ENCODE data around the gene ENG. TPM values are rescaled to one million over a fixed set of nuclear protein-coding genes. Genes with fewer than 3 reads are reported as not detected.

Gene ENG
- total and polyA plus RNA-seq, 2 experiments from 2014 or later = 1.4 to 2.6 TPM

DNA sequence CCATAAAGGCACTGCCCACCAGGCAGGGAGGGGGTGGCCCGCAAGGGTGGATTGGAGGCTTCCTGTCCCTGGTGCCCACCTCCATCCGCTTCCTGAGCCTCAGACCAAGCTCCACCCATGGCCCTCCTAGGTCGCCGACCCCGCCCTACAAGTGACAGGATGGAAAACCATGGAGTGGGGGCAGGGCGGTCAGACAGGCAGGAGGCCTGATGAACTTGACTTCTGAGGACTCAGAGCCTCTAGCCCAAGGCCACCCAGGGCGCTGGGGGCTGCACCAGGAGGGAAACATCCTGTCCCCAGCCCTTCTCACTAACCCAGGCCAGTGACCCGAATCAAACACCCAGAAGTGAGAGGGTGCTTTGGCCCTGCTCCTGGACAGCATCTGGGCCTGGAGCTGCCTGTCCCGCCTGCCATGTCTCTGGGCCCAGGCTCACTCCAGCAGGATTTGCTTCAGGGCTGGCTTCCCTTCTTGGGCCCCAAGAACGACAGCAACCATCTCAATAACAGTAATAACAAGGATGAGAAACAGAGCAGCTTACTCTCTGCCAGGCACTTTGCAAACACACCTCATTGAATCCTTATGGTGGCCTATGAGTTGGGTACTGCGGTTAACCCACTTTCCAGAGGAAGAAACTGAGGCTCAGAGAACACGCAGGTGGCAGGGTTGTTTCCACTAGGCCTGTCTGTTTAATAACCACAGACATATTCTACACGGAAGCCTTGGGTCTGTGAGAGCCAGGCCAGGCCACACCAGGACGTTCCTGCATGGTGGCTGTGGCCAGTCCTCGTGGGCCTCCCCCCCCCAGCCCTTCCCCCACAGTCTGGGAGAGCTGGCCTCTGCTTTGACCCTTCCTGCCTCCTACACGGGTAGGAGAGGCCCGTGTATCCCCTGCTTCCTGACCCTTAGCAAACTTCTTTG lies 49.4 kb upstream of the ENG start:
- Histone ChIP-seq H3K9me2 (ENCODE audit: insufficient read depth) (no peaks in the 10 kb centered on the region), H3K4me1 (ENCODE audit: insufficient read depth) (peaks cover 28% of the 10 kb centered on the region), H3K36me3 (ENCODE audit: insufficient read depth) (no peaks in the 10 kb centered on the region), H3K4me3 (peak overlapping the region; percentile 34), H3K27me3 (ENCODE audit: insufficient read depth) (peaks cover 5% of the 10 kb centered on the region; the same call in 1 of the 2 replicates), H3K27ac (ENCODE audit: low read depth) (peak overlapping the region; percentile 63; the same call in 1 of the 2 replicates), H3K79me2 (replicated peaks; ENCODE audit: insufficient read depth) (no peaks in the 10 kb centered on the region), H3F3A (replicated peaks; ENCODE audit: low read depth) (peaks cover 19% of the 10 kb centered on the region), H3K4me2 (peak overlapping the region; percentile 68), H4K20me1 (replicated peaks; ENCODE audit: insufficient read depth) (no peaks in the 10 kb centered on the region), H2AFZ (no peak overlapping the region)
- H3K9me3 Mint-ChIP-seq = no peaks in the 10 kb centered on the region
- DNase-seq (ENCODE audit: low spot score) = peak; percentile 88
- ATAC-seq = peak; percentile 33
- H3K27me3 Mint-ChIP-seq (ENCODE audit: insufficient read depth, low read depth, poor library complexity) = peaks cover 11% of the 10 kb centered on the region
- no peaks in the 10 kb centered on the region for H3K36me3 Mint-ChIP-seq (ENCODE audit: low read depth)
- H3K27ac Mint-ChIP-seq = peak overlapping the region; percentile 51
- peak overlapping the region; percentile 21; the same call in 2 of the 3 replicates for H3K4me3 Mint-ChIP-seq
- TF ChIP-seq ETS1 (IDR thresholded peaks at IDR 0.05) (peak; percentile 45; the same call in 1 of the 2 replicates), CREB1 (CRISPR knock-in tag; IDR thresholded peaks at IDR 0.05; ENCODE audit: low read depth) (0 out of 2 replicates have a peak, but pooled peaks have one; percentile 23), POLR2AphosphoS5 (IDR thresholded peaks at IDR 0.05; ENCODE audit: low read depth) (peak; percentile 44; the same call in 1 of the 2 replicates), ZNF114 (CRISPR knock-in tag; IDR thresholded peaks at IDR 0.05) (no peak), ZNF462 (CRISPR knock-in tag; IDR thresholded peaks at IDR 0.05) (no peak), NANOG (IDR thresholded peaks at IDR 0.05; ENCODE audit: borderline replicate concordance) (no peak), EZH2phosphoT487 (IDR thresholded peaks at IDR 0.05; ENCODE audit: unreplicated experiment) (no peak), JUNB (IDR thresholded peaks at IDR 0.05; ENCODE audit: unreplicated experiment) (no peak), EZH2 (IDR thresholded peaks at IDR 0.05; ENCODE audit: low read depth, unreplicated experiment) (no peak), ZNF331 (CRISPR knock-in tag; IDR thresholded peaks at IDR 0.05; ENCODE audit: low read depth) (no peak), CTCF (conservative IDR thresholded peaks at IDR 0.05; ENCODE audit: low read depth in 2 of 2) (no peak), STAT1 (IDR thresholded peaks at IDR 0.05; ENCODE audit: unreplicated experiment) (no peak)
- TF ChIP-seq, protein P1, sequence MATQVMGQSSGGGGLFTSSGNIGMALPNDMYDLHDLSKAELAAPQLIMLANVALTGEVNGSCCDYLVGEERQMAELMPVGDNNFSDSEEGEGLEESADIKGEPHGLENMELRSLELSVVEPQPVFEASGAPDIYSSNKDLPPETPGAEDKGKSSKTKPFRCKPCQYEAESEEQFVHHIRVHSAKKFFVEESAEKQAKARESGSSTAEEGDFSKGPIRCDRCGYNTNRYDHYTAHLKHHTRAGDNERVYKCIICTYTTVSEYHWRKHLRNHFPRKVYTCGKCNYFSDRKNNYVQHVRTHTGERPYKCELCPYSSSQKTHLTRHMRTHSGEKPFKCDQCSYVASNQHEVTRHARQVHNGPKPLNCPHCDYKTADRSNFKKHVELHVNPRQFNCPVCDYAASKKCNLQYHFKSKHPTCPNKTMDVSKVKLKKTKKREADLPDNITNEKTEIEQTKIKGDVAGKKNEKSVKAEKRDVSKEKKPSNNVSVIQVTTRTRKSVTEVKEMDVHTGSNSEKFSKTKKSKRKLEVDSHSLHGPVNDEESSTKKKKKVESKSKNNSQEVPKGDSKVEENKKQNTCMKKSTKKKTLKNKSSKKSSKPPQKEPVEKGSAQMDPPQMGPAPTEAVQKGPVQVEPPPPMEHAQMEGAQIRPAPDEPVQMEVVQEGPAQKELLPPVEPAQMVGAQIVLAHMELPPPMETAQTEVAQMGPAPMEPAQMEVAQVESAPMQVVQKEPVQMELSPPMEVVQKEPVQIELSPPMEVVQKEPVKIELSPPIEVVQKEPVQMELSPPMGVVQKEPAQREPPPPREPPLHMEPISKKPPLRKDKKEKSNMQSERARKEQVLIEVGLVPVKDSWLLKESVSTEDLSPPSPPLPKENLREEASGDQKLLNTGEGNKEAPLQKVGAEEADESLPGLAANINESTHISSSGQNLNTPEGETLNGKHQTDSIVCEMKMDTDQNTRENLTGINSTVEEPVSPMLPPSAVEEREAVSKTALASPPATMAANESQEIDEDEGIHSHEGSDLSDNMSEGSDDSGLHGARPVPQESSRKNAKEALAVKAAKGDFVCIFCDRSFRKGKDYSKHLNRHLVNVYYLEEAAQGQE (IDR thresholded peaks at IDR 0.05; ENCODE audit: unreplicated experiment) = peak; percentile 6
- H3K4me1 Mint-ChIP-seq = peaks cover 23% of the 10 kb centered on the region

Data from GM23338 (cell line).